SK-N-SH treated with all-trans-retinoic acid at 6 μM for 48 hours (cell line): ENCODE results near the gene PAX1.

Experiments used
- CREB5 ChIP-seq: fragments of 250-450 bp; sonication (Bioruptor Pico); IDR thresholded peaks from 2 replicates; pipeline ENCODE4 v1.5.1; 2020; ENCODE audit warnings: low read depth, mild to moderate bottlenecking, moderate library complexity
- ISL1 ChIP-seq: fragments of 250-450 bp; sonication (Bioruptor Pico); IDR thresholded peaks from 2 replicates; pipeline ENCODE4 v2.1.2; 2022; ENCODE audit warnings: mild to moderate bottlenecking, moderate library complexity
- ZFP3 ChIP-seq: fragments of 250-450 bp; sonication (Bioruptor Pico); IDR thresholded peaks from 2 replicates; pipeline ENCODE4 v1.5.0; 2020; ENCODE audit warnings: mild to moderate bottlenecking, moderate library complexity

GRCh38 chr20:21709535-21709904 is 4.1 kb downstream of the PAX1 start:
- TF ChIP-seq CREB5 (CRISPR knock-in tag) (no peak), ZFP3 (CRISPR knock-in tag) (no peak), ISL1 (no peak)
